ENCODE data around the gene COL11A2.
"Not testable (repeated sequence)": the region's sequence is repeated elsewhere in the genome, so short reads cannot be mapped to it uniquely, and the experiment has no call there.

The COL11A2 gene

GRCh38 chr6:33192105-33192646 is at the start of gene COL11A2:
COL11A2 (minus strand) TSS chr6:33192467; CDS start chr6:33192240, 227 bp downstream.
- DNase-seq = no peak

GRCh38 chr6:33241968-33242367 is 49.7 kb upstream of the COL11A2 start:
- no peak for DNase-seq

- DNase-seq = no peak
Observed at GRCh38 chr6:33237741-33238140, 45.5 kb upstream of the COL11A2 start.

- no peak for DNase-seq
Observed at GRCh38 chr6:33236852-33237251, 44.6 kb upstream of the COL11A2 start.

GRCh38 chr6:33236328-33236727 is 44.1 kb upstream of the COL11A2 start:
- DNase-seq = no peak

GRCh38 chr6:33235221-33235634 is 43.0 kb upstream of the COL11A2 start:
- DNase-seq = no peak

GRCh38 chr6:33226503-33227120 is 34.3 kb upstream of the COL11A2 start:
- not testable (repeated sequence) for DNase-seq

GRCh38 chr6:33217681-33218080 is 25.4 kb upstream of the COL11A2 start:
- DNase-seq = no peak

- no peak for DNase-seq
Observed at GRCh38 chr6:33217246-33217645, 25.0 kb upstream of the COL11A2 start.

- DNase-seq = no peak
Observed at GRCh38 chr6:33216117-33216649, 23.9 kb upstream of the COL11A2 start.

GRCh38 chr6:33215271-33216116 is 23.2 kb upstream of the COL11A2 start:
- DNase-seq = no peak

- DNase-seq = no peak
Observed at GRCh38 chr6:33213989-33214335, 21.7 kb upstream of the COL11A2 start.

GRCh38 chr6:33213166-33213988 is 21.1 kb upstream of the COL11A2 start:
- no peak for DNase-seq

GRCh38 chr6:33212857-33213165 is 20.5 kb upstream of the COL11A2 start:
- DNase-seq = no peak

GRCh38 chr6:33211666-33212422 is 19.6 kb upstream of the COL11A2 start:
- no peak for DNase-seq

GRCh38 chr6:33211136-33211535 is 18.9 kb upstream of the COL11A2 start:
- no peak for DNase-seq

- DNase-seq = no peak
Observed at GRCh38 chr6:33209856-33210255, 17.6 kb upstream of the COL11A2 start.

GRCh38 chr6:33208091-33208967 is 16.1 kb upstream of the COL11A2 start, which contains the start of gene RING1:
RING1 (plus strand) TSS chr6:33208500; CDS start chr6:33208823, 323 bp downstream.
- DNase-seq = peak; percentile 83

GRCh38 chr6:33207552-33208090 is 15.4 kb upstream of the COL11A2 start:
- no peak for DNase-seq

- no peak for DNase-seq
Observed at GRCh38 chr6:33206864-33207551, 14.7 kb upstream of the COL11A2 start.
